ENCODE measurements around the gene UBE2H.
"Not testable (repeated sequence)": the region's sequence is repeated elsewhere in the genome, so short reads cannot be mapped to it uniquely, and the experiment has no call there.

UBE2H gene

GRCh38 chr7:129865093-129865924, 87.5 kb downstream of the UBE2H start:
- no peak for DNase-seq (ENCODE audit: low read depth)
- no peak overlapping the region for H3K4me3 ChIP-seq (ENCODE audit: low read depth, low read length)
- no peak for TF ChIP-seq CTCF (IDR thresholded peaks at IDR 0.05; ENCODE audit: control insufficient read depth, extremely low read depth, insufficient read depth)

GRCh38 chr7:129864676-129865075, 88.1 kb downstream of the UBE2H start:
- H3K4me3 ChIP-seq (ENCODE audit: low read depth, low read length), result not testable (repeated sequence)

GRCh38 chr7:129864042-129864441, 88.7 kb downstream of the UBE2H start:
- H3K4me3 ChIP-seq (ENCODE audit: low read depth, low read length), result no peak overlapping the region
- DNase-seq (ENCODE audit: low read depth), result no peak
- no peak for TF ChIP-seq CTCF (IDR thresholded peaks at IDR 0.05; ENCODE audit: control insufficient read depth, extremely low read depth, insufficient read depth)

More at GRCh38 chr7:129864676-129865075, 88.1 kb downstream of the UBE2H start:
- not testable (repeated sequence) for DNase-seq (ENCODE audit: low read depth)

- DNase-seq (ENCODE audit: low read depth), result no peak
- no peak for TF ChIP-seq CTCF (IDR thresholded peaks at IDR 0.05; ENCODE audit: control insufficient read depth, extremely low read depth, insufficient read depth)
- no peak overlapping the region for H3K4me3 ChIP-seq (ENCODE audit: low read depth, low read length)
Measured at GRCh38 chr7:129862682-129863081, 90.1 kb downstream of the UBE2H start.

GRCh38 chr7:129860784-129861183, 92.0 kb downstream of the UBE2H start:
- not testable (repeated sequence) for H3K4me3 ChIP-seq (ENCODE audit: low read depth, low read length); DNase-seq (ENCODE audit: low read depth)

GRCh38 chr7:129859183-129859582, 93.6 kb downstream of the UBE2H start:
- no peak for TF ChIP-seq CTCF (IDR thresholded peaks at IDR 0.05; ENCODE audit: control insufficient read depth, extremely low read depth, insufficient read depth)
- H3K4me3 ChIP-seq (ENCODE audit: low read depth, low read length), result no peak overlapping the region
- no peak for DNase-seq (ENCODE audit: low read depth)

- no peak for DNase-seq (ENCODE audit: low read depth)
- TF ChIP-seq CTCF (IDR thresholded peaks at IDR 0.05; ENCODE audit: control insufficient read depth, extremely low read depth, insufficient read depth), result no peak
- H3K4me3 ChIP-seq (ENCODE audit: low read depth, low read length), result no peak overlapping the region
Measured at GRCh38 chr7:129858490-129858889, 94.3 kb downstream of the UBE2H start.

- no peak for DNase-seq (ENCODE audit: low read depth)
- TF ChIP-seq CTCF (IDR thresholded peaks at IDR 0.05; ENCODE audit: control insufficient read depth, extremely low read depth, insufficient read depth), result no peak
- peak overlapping the region; percentile 18; the same call in 1 of the 2 replicates for H3K4me3 ChIP-seq (ENCODE audit: low read depth, low read length)
Measured at GRCh38 chr7:129857313-129857712, 95.4 kb downstream of the UBE2H start.
